Hypothalamus (tissue), 51 donors: ENCODE results near the gene GJB2.
A peak's percentile ranks its signal among the peaks of the same experiment; 100 is the strongest.

Experiments
- DNase-seq, 51 donors: peaks; one replicate each; lab custom pipeline; 2025; lab: John Stamatoyannopoulos, UW

Gene GJB2

DNA sequence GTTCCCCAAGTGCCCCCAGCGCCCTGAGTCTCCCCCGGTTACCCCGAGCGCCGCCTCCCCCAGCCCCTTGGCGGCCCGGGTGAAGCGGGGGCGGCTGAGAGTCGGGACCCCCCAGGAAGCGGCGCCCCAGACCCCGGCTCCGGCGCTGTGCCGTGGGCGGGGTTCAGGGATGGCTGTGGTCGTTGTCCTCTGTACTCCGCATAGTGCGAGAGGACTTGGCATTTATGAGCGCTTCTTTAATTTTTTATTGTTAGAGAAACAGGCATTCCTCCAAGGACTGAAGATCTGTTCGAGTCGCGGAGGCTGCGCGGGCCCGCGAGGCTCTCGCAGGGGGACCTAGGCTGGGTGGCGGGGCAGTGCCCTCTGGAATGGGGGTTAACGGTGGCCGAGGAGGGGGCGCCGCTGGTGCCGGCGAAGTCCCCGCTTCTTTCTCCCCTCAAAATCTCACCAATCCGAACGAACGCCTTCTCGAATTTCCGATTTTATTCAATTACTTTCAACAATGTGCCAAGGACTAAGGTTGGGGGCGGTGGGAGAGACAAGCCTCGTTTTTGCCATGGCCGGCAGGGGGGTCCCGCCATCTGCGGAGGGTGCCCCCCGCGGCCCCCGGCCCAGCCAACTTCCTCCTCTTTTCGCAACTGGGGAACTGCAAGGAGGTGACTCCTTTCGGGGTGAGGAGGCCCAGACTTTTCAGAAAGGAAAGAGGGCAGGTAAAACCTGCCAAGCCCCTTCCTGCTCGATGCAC is 596 bp upstream of the GJB2 start:
- DNase-seq: no peak

- peak in 7 of 51 donors; percentile 5 to 42 (median 17) for DNase-seq
Observed at GRCh38 chr13:20192158-20192835, 441 bp downstream of the GJB2 start.

DNA sequence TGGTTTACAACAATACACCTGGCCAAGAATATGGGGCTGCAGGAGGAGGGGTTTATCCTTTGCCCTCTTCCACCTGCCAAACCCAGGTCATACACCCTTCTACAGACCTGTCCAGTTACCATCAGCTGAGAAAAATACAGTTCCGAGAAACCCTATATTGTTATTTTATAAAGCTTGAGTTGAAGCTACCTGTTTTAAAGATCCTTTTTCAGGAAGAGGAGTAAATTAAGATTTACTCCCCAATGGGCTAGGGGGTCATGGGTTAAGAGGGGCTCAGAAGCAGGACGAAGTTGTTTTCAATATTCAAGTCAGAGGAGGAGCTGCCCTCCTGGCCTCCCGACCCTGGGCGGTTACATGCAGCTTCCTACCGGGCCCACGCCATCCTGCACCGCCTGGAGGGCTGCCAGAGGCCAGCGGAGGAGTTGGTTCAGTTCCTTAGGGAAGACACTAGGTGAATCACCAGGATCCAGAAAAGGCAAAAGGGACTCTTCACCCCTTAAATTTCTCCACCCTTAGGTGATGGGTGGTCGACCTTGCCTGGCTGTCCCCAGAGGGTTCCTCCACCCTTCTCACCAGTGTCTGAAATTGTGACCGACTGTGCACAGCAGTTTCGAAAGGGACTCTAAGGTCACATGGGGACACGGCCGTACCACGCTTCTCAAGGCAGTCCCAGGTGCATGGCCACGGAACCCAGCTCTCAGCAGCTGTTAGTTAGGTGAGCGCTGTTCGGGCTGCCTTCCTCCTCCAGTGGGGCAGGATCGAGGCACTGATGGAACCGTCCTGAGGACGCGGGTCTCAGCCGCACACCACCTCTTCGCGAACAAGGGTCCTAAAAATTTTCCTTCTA is 1.2 kb downstream of the GJB2 start:
- no peak for DNase-seq

GRCh38 chr13:20190481-20191310 is 2.0 kb downstream of the GJB2 start:
- DNase-seq: no peak

- DNase-seq: no peak
Observed at GRCh38 chr13:20190076-20190475, 2.7 kb downstream of the GJB2 start.

DNA sequence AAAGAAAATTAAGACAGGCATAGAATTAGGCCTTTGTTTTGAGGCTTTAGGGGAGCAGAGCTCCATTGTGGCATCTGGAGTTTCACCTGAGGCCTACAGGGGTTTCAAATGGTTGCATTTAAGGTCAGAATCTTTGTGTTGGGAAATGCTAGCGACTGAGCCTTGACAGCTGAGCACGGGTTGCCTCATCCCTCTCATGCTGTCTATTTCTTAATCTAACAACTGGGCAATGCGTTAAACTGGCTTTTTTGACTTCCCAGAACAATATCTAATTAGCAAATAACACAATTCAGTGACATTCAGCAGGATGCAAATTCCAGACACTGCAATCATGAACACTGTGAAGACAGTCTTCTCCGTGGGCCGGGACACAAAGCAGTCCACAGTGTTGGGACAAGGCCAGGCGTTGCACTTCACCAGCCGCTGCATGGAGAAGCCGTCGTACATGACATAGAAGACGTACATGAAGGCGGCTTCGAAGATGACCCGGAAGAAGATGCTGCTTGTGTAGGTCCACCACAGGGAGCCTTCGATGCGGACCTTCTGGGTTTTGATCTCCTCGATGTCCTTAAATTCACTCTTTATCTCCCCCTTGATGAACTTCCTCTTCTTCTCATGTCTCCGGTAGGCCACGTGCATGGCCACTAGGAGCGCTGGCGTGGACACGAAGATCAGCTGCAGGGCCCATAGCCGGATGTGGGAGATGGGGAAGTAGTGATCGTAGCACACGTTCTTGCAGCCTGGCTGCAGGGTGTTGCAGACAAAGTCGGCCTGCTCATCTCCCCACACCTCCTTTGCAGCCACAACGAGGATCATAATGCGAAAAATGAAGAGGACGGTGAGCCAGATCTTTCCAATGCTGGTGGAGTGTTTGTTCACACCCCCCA is 3.8 kb downstream of the GJB2 start:
- DNase-seq: no peak

DNA sequence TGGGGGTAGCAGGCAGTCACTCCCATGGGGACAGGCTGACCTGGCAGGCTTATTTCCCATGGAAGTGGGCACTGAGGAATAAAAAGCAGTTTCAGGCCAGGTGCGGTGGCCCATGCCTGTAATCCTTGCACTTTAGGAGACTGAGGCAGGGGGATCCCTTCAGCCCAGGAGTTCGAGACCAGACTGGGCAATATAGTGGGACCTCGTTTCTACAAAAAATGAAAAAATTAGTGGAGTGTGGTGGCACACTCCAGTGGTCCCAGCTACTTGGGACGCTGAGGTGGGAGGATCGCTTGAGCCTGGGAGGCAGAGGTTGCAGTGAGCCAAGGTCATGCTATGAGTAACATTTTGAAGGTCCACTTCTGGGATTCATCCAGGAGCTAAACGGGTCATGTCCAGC is 6.0 kb downstream of the GJB2 start:
- DNase-seq: no peak

- no peak for DNase-seq
Observed at GRCh38 chr13:20185366-20186056, 7.2 kb downstream of the GJB2 start.

DNA sequence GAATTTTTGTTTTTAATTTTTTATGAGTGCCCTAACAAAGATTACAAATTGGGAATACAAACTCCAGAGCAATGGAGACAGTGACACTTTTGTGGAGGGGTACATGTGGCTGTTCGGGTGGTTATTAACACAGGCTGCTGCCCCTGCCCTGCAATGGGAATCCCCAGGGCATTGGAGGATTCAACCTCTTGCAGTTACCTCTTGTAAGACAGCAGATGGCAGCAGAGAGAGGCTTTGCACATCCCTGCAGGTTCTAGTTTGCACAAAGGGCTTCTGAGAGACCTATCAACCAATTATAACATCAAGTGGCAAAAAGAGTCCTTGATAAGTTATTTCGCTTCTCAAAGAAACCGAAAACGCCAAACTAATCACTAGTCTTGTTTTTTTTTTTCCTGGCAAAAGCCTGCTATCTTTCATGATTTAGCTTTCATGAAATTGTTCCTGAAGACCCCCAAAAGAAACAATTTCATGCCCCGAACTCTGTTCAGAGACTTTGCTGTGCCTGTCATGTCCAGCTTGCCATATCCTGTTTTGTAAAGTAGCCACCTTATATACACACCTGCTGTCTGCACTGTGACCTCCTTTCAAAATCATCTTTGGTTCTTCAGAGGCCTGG is 10.4 kb downstream of the GJB2 start:
- peak in 24 of 51 donors; percentile 6 to 69 (median 31) for DNase-seq

DNA sequence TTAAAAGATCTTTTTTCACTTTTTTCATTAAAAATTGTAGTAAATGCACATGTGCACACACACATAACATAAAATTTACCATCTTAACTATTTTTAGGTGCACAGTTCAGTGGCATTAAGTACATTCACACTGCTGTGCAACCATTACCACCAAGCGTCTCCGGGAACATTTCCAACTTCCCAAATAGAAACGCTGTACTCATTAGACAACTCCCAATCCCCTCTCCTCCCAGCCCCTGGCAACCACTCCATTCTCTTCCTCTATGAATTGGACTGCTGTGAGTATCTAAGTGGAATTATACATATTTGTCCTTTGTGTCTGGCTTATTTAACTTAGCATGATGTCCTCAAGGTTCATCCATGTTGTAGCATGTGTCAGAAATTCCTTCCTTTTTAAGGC is 11.6 kb downstream of the GJB2 start:
- no peak for DNase-seq

GRCh38 chr13:20178156-20178555 is 14.6 kb downstream of the GJB2 start:
- DNase-seq: no peak

GRCh38 chr13:20177049-20177831 is 15.5 kb downstream of the GJB2 start:
- no peak for DNase-seq

DNA sequence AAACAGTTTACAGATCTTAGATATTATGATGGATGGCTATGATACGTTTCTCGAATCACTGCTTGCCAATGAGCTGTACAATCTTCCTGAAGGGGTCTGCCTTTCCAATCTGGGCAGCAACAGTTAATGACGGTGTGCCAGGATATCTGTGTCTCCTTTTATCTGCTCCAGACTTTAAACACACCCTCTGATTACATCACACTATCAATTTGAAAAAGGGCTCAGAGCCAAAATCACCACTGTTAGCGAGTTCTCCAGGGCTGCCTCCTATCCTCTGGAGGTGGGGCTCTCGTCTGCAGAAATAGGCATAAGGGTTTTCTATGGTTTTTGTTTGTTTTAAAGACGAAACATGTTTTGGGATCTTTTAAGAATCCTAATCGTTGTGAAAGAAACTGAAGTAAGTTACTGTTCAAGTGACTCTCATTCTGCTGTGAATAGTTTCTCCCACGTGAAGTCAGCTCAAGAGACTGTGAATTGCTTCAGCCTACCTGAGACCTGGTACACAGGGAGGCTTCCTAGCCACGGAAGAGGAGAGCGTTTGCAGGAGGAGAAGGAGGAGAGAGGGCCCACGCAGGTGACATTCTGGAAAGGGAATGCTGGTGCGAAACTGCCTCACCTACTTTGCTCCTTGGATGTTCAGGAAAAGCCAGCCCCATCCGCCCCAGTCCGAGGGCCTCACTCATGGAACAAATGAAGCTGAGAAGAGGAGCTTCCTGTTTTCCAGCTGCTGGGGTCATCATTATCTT is 16.7 kb downstream of the GJB2 start:
- DNase-seq: no peak

- DNase-seq: no peak
Observed at GRCh38 chr13:20175406-20175794, 17.3 kb downstream of the GJB2 start.

GRCh38 chr13:20174656-20175405 is 17.9 kb downstream of the GJB2 start:
- peak in 3 of 51 donors; percentile 5 to 26 (median 11) for DNase-seq

- DNase-seq: no peak
Observed at GRCh38 chr13:20173116-20173746, 19.5 kb downstream of the GJB2 start.
